ENCODE data around the gene C3. TPM values are rescaled to one million over a fixed set of nuclear protein-coding genes. Genes with fewer than 3 reads are reported as not detected.

C3 gene
- total and polyA plus RNA-seq, 2 of the 13 experiments (the other 11 are each of a cell fraction or from before 2014, with no cell fraction given) = 1,455 to 6,272 TPM

DNA sequence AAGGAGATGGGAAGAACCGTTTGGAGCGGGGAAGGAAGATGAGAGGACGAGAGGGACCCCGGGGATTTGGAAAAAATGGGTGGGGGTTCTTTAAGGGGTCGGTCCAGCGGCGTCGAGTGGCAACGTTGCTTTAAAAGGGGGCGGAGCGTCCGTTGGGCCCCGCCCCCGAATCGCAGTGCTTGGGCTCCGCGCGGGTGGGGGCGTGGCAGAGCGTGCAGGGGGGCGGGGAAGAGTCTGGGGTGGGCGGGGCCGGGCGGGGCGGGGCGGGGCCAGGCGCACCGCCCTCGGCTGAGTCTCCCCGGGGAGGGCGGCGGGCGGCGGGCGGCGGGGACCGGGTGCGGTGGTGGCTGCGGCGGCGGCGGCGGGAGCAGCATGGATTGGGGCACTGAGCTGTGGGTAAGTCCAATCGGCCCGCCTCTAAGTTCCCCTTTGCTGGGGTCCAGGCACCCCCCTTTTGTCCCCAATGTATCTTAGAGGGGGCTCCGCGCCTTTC is 19.0 kb upstream of the C3 start, which contains the start of gene TRIP10 (continued):
- TF ChIP-seq, protein P1, sequence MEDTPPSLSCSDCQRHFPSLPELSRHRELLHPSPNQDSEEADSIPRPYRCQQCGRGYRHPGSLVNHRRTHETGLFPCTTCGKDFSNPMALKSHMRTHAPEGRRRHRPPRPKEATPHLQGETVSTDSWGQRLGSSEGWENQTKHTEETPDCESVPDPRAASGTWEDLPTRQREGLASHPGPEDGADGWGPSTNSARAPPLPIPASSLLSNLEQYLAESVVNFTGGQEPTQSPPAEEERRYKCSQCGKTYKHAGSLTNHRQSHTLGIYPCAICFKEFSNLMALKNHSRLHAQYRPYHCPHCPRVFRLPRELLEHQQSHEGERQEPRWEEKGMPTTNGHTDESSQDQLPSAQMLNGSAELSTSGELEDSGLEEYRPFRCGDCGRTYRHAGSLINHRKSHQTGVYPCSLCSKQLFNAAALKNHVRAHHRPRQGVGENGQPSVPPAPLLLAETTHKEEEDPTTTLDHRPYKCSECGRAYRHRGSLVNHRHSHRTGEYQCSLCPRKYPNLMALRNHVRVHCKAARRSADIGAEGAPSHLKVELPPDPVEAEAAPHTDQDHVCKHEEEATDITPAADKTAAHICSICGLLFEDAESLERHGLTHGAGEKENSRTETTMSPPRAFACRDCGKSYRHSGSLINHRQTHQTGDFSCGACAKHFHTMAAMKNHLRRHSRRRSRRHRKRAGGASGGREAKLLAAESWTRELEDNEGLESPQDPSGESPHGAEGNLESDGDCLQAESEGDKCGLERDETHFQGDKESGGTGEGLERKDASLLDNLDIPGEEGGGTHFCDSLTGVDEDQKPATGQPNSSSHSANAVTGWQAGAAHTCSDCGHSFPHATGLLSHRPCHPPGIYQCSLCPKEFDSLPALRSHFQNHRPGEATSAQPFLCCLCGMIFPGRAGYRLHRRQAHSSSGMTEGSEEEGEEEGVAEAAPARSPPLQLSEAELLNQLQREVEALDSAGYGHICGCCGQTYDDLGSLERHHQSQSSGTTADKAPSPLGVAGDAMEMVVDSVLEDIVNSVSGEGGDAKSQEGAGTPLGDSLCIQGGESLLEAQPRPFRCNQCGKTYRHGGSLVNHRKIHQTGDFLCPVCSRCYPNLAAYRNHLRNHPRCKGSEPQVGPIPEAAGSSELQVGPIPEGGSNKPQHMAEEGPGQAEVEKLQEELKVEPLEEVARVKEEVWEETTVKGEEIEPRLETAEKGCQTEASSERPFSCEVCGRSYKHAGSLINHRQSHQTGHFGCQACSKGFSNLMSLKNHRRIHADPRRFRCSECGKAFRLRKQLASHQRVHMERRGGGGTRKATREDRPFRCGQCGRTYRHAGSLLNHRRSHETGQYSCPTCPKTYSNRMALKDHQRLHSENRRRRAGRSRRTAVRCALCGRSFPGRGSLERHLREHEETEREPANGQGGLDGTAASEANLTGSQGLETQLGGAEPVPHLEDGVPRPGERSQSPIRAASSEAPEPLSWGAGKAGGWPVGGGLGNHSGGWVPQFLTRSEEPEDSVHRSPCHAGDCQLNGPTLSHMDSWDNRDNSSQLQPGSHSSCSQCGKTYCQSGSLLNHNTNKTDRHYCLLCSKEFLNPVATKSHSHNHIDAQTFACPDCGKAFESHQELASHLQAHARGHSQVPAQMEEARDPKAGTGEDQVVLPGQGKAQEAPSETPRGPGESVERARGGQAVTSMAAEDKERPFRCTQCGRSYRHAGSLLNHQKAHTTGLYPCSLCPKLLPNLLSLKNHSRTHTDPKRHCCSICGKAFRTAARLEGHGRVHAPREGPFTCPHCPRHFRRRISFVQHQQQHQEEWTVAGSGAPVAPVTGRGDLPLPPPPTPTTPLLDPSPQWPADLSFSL (CRISPR knock-in tag; IDR thresholded peaks at IDR 0.05) = no peak
- TF ChIP-seq FLYWCH1 (CRISPR knock-in tag; IDR thresholded peaks at IDR 0.05) (no peak), ZNF317 (CRISPR knock-in tag; IDR thresholded peaks at IDR 0.05) (peak; percentile 12; the same call in 1 of the 2 replicates), SIN3A (IDR thresholded peaks at IDR 0.05; ENCODE audit: borderline replicate concordance, low read depth, low read length) (peak; percentile 46; the same call in 1 of the 2 replicates), NCOR1 (IDR thresholded peaks at IDR 0.05; ENCODE audit: borderline replicate concordance, low read length) (no peak), HNRNPK (IDR thresholded peaks at IDR 0.05; ENCODE audit: low read depth, low read length, poor library complexity, severe bottlenecking) (no peak), ZNF746 (CRISPR knock-in tag; IDR thresholded peaks at IDR 0.05) (no peak), PHF21A (CRISPR knock-in tag; IDR thresholded peaks at IDR 0.05) (no peak), KMT2A (CRISPR knock-in tag; IDR thresholded peaks at IDR 0.05) (no peak), FOXA1 (IDR thresholded peaks at IDR 0.05) (no peak), FOXA1 (CRISPR knock-in tag; IDR thresholded peaks at IDR 0.05) (no peak), RXRB (CRISPR knock-in tag; IDR thresholded peaks at IDR 0.05; ENCODE audit: borderline replicate concordance) (no peak), ZNF557 (CRISPR knock-in tag; IDR thresholded peaks at IDR 0.05) (no peak), MAZ (IDR thresholded peaks at IDR 0.05; ENCODE audit: borderline replicate concordance, low read depth, low read length) (peak; percentile 26; the same call in 1 of the 2 replicates), MAZ (CRISPR knock-in tag; IDR thresholded peaks at IDR 0.05; ENCODE audit: low read depth) (no peak), ZBTB1 (CRISPR knock-in tag; IDR thresholded peaks at IDR 0.05; ENCODE audit: borderline replicate concordance) (no peak), PAX8 (CRISPR knock-in tag; IDR thresholded peaks at IDR 0.05; ENCODE audit: borderline replicate concordance) (no peak), ZNF382 (CRISPR knock-in tag; IDR thresholded peaks at IDR 0.05; ENCODE audit: borderline replicate concordance) (no peak)
- TF ChIP-seq, protein P2, sequence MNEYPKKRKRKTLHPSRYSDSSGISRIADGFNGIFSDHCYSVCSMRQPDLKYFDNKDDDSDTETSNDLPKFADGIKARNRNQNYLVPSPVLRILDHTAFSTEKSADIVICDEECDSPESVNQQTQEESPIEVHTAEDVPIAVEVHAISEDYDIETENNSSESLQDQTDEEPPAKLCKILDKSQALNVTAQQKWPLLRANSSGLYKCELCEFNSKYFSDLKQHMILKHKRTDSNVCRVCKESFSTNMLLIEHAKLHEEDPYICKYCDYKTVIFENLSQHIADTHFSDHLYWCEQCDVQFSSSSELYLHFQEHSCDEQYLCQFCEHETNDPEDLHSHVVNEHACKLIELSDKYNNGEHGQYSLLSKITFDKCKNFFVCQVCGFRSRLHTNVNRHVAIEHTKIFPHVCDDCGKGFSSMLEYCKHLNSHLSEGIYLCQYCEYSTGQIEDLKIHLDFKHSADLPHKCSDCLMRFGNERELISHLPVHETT (CRISPR knock-in tag; conservative IDR thresholded peaks at IDR 0.05) = no peak
- TF ChIP-seq, protein P3, sequence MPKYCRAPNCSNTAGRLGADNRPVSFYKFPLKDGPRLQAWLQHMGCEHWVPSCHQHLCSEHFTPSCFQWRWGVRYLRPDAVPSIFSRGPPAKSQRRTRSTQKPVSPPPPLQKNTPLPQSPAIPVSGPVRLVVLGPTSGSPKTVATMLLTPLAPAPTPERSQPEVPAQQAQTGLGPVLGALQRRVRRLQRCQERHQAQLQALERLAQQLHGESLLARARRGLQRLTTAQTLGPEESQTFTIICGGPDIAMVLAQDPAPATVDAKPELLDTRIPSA (CRISPR knock-in tag; IDR thresholded peaks at IDR 0.05; ENCODE audit: borderline replicate concordance) = no peak
- TF ChIP-seq, protein P4, sequence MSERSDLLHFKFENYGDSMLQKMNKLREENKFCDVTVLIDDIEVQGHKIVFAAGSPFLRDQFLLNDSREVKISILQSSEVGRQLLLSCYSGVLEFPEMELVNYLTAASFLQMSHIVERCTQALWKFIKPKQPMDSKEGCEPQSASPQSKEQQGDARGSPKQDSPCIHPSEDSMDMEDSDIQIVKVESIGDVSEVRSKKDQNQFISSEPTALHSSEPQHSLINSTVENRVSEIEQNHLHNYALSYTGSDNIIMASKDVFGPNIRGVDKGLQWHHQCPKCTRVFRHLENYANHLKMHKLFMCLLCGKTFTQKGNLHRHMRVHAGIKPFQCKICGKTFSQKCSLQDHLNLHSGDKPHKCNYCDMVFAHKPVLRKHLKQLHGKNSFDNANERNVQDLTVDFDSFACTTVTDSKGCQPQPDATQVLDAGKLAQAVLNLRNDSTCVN (CRISPR knock-in tag; IDR thresholded peaks at IDR 0.05; ENCODE audit: borderline replicate concordance) = no peak
